Measurements from ENCODE around the gene LSMEM2.
"Not testable (repeated sequence)": the region's sequence is repeated elsewhere in the genome, so short reads cannot be mapped to it uniquely, and the experiment has no call there.

LSMEM2 gene

GRCh38 chr3:50241163-50241562 is 37.7 kb upstream of the LSMEM2 start:
- TF ChIP-seq CTCF (IDR thresholded peaks at IDR 0.05; ENCODE audit: low read depth, low read length) = no peak

GRCh38 chr3:50241713-50242380 is 37.0 kb upstream of the LSMEM2 start:
- TF ChIP-seq CTCF (IDR thresholded peaks at IDR 0.05; ENCODE audit: low read depth, low read length) = no peak
- H3K4me3 ChIP-seq (ENCODE audit: low read depth, low read length) = no peak overlapping the region

More at GRCh38 chr3:50241163-50241562, 37.7 kb upstream of the LSMEM2 start:
- no peak overlapping the region for H3K4me3 ChIP-seq (ENCODE audit: low read depth, low read length)

- no peak for TF ChIP-seq CTCF (IDR thresholded peaks at IDR 0.05; ENCODE audit: low read depth, low read length)
- H3K4me3 ChIP-seq (ENCODE audit: low read depth, low read length) = no peak overlapping the region
Measured at GRCh38 chr3:50242381-50242770, 36.5 kb upstream of the LSMEM2 start.

- H3K4me3 ChIP-seq (ENCODE audit: low read depth, low read length) = no peak overlapping the region
- no peak for TF ChIP-seq CTCF (IDR thresholded peaks at IDR 0.05; ENCODE audit: low read depth, low read length)
Measured at GRCh38 chr3:50242851-50243542, 35.9 kb upstream of the LSMEM2 start.

- no peak for TF ChIP-seq CTCF (IDR thresholded peaks at IDR 0.05; ENCODE audit: low read depth, low read length)
- H3K4me3 ChIP-seq (ENCODE audit: low read depth, low read length) = no peak overlapping the region
Measured at GRCh38 chr3:50243543-50243895, 35.4 kb upstream of the LSMEM2 start.

GRCh38 chr3:50244813-50245212 is 34.1 kb upstream of the LSMEM2 start:
- not testable (repeated sequence) for H3K4me3 ChIP-seq (ENCODE audit: low read depth, low read length)

GRCh38 chr3:50245251-50245745 is 33.6 kb upstream of the LSMEM2 start:
- no peak for TF ChIP-seq CTCF (IDR thresholded peaks at IDR 0.05; ENCODE audit: low read depth, low read length)
- peak overlapping the region; percentile 33 for H3K4me3 ChIP-seq (ENCODE audit: low read depth, low read length)

All from WI38 (cell line).